HepG2 (cell line): ENCODE results near the gene S100P. TPM values are rescaled to one million over a fixed set of nuclear protein-coding genes. Genes with fewer than 3 reads are reported as not detected.

Experiments used
- ERF ChIP-seq: IDR thresholded peaks from 2 replicates; pipeline ENCODE4 v1.6.1; 2018; ENCODE audit warnings: missing biosample characterization, missing genetic modification reagents
- MTF1 ChIP-seq: sonication (generic); formaldehyde crosslinking; IDR thresholded peaks from 2 replicates; pipeline ENCODE4 v1.5.0; 2020; ENCODE audit warnings: missing genetic modification reagents
- ZNF256 ChIP-seq: sonication (generic); formaldehyde crosslinking; conservative IDR thresholded peaks from 2 replicates; pipeline ENCODE4 v1.4.0; 2020; ENCODE audit warnings: missing genetic modification reagents
- ZNF292 ChIP-seq: sonication (generic); formaldehyde crosslinking; IDR thresholded peaks from 2 replicates; pipeline ENCODE4 v1.8.1; 2022; ENCODE audit warnings: mild to moderate bottlenecking, low read depth, missing genetic modification reagents, borderline replicate concordance
- ZNF83 ChIP-seq: sonication (generic); formaldehyde crosslinking; IDR thresholded peaks from 2 replicates; pipeline ENCODE4 v1.4.0; 2020; ENCODE audit warnings: missing genetic modification reagents, mild to moderate bottlenecking, borderline replicate concordance
- polyA plus RNA-seq, 8 experiments: library from polyadenylated mRNA; depleted of rRNA in 3 of 8; stranded (reverse) in 7 of 8; unstranded in 1 of 8; fragments of >200 nt; fragmentation: Illumina TruSeq in 4 of 8; extraction: Trizol in 4 of 8; gene quantifications; 2 replicates each; pipeline versions ENCODE4 v1.2.1 to v1.2.3, GENCODE V29; 2011 to 2016; ENCODE audit warnings: low read depth in 4 of 8, missing spikeins in 1 of 8, mixed read lengths in 1 of 8; ENCODE audit not compliant: insufficient read depth in 1 of 8
- total RNA-seq, 5 experiments: library from RNA; depleted of rRNA; stranded (reverse); fragments of >200 nt; fragmentation: Illumina TruSeq; extraction: Trizol; gene quantifications; 2 replicates each; pipeline ENCODE4 v1.2.3, GENCODE V29; 2016; ENCODE audit warnings: low read depth in 1 of 5
- TF ChIP-seq, protein P1 (sequence below): sonication (generic); formaldehyde crosslinking; IDR thresholded peaks from 2 replicates; pipeline ENCODE4 v1.4.0; 2020; ENCODE audit warnings: missing genetic modification reagents, borderline replicate concordance
- TF ChIP-seq, protein P2 (sequence below): sonication (generic); formaldehyde crosslinking; IDR thresholded peaks from 2 replicates; pipeline ENCODE4 v1.5.0; 2020; ENCODE audit warnings: missing genetic modification reagents
- TF ChIP-seq, protein P3 (sequence below), 2 experiments: fragments of 450-650 bp in 1 of 2; sonication (generic) in 1 of 2; formaldehyde crosslinking; IDR thresholded peaks; 2 replicates each; pipeline versions ENCODE4 v1.5.0 to v1.8.0; 2020 to 2022; ENCODE audit warnings: mild to moderate bottlenecking in 1 of 2, missing genetic modification reagents in 1 of 2
- TF ChIP-seq, protein P4 (sequence below): sonication (generic); formaldehyde crosslinking; conservative IDR thresholded peaks from 2 replicates; pipeline ENCODE4 v1.4.0; 2020; ENCODE audit warnings: mild to moderate bottlenecking, missing genetic modification reagents, moderate library complexity
- TF ChIP-seq, protein P5 (sequence below): sonication (generic); formaldehyde crosslinking; IDR thresholded peaks from 2 replicates; pipeline ENCODE4 v1.4.0; 2020; ENCODE audit warnings: missing genetic modification reagents

Gene S100P
- total and polyA plus RNA-seq, 2 of the 13 experiments (the other 11 are each of a cell fraction or from before 2014, with no cell fraction given) = 278 to 1,649 TPM

DNA sequence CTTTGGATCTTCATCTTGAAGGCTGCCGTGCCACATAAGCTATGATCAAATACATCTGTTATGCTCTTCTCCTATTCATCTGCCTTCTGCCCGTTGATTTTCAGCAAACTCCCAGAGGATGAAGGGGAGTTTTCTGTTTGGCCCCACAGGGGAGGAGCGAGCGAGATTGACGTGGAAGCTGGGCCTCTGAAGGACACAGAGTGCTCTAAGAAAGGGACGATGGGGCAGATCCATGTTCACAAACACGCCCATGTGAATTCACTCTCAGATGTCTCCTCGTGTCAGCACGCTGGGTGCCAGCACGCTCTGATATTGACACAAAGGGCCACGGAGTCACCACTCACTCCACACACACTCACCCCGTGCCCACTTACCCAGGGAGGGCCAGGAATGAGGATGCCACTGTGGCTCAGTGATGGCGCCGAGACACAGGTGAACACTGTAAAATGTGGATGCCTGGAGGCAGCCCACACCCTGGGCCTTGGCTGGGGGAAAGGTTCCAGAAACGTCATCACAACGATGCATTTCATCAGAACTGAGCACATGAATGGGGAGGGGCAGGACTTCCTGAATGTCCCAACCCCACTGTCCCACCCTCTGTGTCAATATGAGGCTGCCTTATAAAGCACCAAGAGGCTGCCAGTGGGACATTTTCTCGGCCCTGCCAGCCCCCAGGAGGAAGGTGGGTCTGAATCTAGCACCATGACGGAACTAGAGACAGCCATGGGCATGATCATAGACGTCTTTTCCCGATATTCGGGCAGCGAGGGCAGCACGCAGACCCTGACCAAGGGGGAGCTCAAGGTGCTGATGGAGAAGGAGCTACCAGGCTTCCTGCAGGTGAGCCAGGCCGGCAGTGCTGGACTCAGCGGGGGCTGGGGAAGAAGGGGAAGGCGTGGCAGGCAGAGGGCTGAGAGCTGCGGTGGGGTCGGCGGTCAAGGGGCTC lies at the start of gene S100P (continued):
- TF ChIP-seq, protein P1, sequence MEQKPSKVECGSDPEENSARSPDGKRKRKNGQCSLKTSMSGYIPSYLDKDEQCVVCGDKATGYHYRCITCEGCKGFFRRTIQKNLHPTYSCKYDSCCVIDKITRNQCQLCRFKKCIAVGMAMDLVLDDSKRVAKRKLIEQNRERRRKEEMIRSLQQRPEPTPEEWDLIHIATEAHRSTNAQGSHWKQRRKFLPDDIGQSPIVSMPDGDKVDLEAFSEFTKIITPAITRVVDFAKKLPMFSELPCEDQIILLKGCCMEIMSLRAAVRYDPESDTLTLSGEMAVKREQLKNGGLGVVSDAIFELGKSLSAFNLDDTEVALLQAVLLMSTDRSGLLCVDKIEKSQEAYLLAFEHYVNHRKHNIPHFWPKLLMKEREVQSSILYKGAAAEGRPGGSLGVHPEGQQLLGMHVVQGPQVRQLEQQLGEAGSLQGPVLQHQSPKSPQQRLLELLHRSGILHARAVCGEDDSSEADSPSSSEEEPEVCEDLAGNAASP (CRISPR knock-in tag) = peak; percentile 46
- TF ChIP-seq ZNF256 (CRISPR knock-in tag) (no peak), MTF1 (CRISPR knock-in tag) (no peak), ZNF83 (CRISPR knock-in tag) (no peak; the same call in 1 of the 2 replicates), ZNF292 (peak; percentile 18; the same call in 1 of the 2 replicates), ERF (peak; percentile 87)
- TF ChIP-seq, protein P2, sequence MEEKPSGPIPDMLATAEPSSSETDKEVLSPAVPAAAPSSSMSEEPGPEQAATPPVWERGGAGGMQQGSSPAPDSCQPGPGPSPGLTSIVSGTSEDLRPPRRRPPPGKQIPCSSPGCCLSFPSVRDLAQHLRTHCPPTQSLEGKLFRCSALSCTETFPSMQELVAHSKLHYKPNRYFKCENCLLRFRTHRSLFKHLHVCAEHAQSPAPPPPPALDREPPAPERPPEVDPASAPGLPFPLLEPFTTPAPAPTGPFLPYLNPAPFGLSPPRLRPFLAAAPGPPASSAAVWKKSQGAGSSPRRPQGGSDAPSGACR (CRISPR knock-in tag) = 0 out of 2 replicates have a peak, but pooled peaks have one; percentile 18
- TF ChIP-seq, protein P3, sequence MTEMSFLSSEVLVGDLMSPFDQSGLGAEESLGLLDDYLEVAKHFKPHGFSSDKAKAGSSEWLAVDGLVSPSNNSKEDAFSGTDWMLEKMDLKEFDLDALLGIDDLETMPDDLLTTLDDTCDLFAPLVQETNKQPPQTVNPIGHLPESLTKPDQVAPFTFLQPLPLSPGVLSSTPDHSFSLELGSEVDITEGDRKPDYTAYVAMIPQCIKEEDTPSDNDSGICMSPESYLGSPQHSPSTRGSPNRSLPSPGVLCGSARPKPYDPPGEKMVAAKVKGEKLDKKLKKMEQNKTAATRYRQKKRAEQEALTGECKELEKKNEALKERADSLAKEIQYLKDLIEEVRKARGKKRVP (CRISPR knock-in tag; IDR thresholded peaks at IDR 0.05) = no peak
- TF ChIP-seq, protein P4, sequence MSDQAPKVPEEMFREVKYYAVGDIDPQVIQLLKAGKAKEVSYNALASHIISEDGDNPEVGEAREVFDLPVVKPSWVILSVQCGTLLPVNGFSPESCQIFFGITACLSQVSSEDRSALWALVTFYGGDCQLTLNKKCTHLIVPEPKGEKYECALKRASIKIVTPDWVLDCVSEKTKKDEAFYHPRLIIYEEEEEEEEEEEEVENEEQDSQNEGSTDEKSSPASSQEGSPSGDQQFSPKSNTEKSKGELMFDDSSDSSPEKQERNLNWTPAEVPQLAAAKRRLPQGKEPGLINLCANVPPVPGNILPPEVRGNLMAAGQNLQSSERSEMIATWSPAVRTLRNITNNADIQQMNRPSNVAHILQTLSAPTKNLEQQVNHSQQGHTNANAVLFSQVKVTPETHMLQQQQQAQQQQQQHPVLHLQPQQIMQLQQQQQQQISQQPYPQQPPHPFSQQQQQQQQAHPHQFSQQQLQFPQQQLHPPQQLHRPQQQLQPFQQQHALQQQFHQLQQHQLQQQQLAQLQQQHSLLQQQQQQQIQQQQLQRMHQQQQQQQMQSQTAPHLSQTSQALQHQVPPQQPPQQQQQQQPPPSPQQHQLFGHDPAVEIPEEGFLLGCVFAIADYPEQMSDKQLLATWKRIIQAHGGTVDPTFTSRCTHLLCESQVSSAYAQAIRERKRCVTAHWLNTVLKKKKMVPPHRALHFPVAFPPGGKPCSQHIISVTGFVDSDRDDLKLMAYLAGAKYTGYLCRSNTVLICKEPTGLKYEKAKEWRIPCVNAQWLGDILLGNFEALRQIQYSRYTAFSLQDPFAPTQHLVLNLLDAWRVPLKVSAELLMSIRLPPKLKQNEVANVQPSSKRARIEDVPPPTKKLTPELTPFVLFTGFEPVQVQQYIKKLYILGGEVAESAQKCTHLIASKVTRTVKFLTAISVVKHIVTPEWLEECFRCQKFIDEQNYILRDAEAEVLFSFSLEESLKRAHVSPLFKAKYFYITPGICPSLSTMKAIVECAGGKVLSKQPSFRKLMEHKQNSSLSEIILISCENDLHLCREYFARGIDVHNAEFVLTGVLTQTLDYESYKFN (CRISPR knock-in tag) = peak; percentile 59
- TF ChIP-seq, protein P5, sequence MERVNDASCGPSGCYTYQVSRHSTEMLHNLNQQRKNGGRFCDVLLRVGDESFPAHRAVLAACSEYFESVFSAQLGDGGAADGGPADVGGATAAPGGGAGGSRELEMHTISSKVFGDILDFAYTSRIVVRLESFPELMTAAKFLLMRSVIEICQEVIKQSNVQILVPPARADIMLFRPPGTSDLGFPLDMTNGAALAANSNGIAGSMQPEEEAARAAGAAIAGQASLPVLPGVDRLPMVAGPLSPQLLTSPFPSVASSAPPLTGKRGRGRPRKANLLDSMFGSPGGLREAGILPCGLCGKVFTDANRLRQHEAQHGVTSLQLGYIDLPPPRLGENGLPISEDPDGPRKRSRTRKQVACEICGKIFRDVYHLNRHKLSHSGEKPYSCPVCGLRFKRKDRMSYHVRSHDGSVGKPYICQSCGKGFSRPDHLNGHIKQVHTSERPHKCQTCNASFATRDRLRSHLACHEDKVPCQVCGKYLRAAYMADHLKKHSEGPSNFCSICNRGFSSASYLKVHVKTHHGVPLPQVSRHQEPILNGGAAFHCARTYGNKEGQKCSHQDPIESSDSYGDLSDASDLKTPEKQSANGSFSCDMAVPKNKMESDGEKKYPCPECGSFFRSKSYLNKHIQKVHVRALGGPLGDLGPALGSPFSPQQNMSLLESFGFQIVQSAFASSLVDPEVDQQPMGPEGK (CRISPR knock-in tag) = peak; percentile 92
